ENCODE measurements around the gene CMC2.

The CMC2 gene

GRCh38 chr16:81001330-81001729, 5.4 kb downstream of the CMC2 start:
- no peak for DNase-seq

- no peak for DNase-seq
Measured at GRCh38 chr16:81000873-81001272, 5.8 kb downstream of the CMC2 start.

- no peak for DNase-seq
Measured at GRCh38 chr16:80997964-80998620, 8.6 kb downstream of the CMC2 start.

GRCh38 chr16:80997139-80997798, 9.4 kb downstream of the CMC2 start:
- DNase-seq: no peak

GRCh38 chr16:80996688-80997138, 10.0 kb downstream of the CMC2 start:
- no peak for DNase-seq

GRCh38 chr16:80994451-80994850, 12.2 kb downstream of the CMC2 start:
- no peak for DNase-seq

GRCh38 chr16:80993834-80994233, 12.9 kb downstream of the CMC2 start:
- no peak for DNase-seq

GRCh38 chr16:80993307-80993706, 13.4 kb downstream of the CMC2 start:
- no peak for DNase-seq

GRCh38 chr16:80992676-80993293, 13.9 kb downstream of the CMC2 start:
- DNase-seq: no peak

- no peak for DNase-seq
Measured at GRCh38 chr16:80991792-80992430, 14.8 kb downstream of the CMC2 start.

GRCh38 chr16:80990978-80991377, 15.7 kb downstream of the CMC2 start:
- DNase-seq: no peak

GRCh38 chr16:80990577-80990976, 16.1 kb downstream of the CMC2 start:
- DNase-seq: no peak

GRCh38 chr16:80989801-80990200, 16.9 kb downstream of the CMC2 start:
- no peak for DNase-seq

- no peak for DNase-seq
Measured at GRCh38 chr16:80988756-80989155, 17.9 kb downstream of the CMC2 start.

- DNase-seq: no peak
Measured at GRCh38 chr16:80986557-80986956, 20.1 kb downstream of the CMC2 start.

- DNase-seq: no peak
Measured at GRCh38 chr16:80985611-80986010, 21.1 kb downstream of the CMC2 start.

GRCh38 chr16:80984124-80984892, 22.4 kb downstream of the CMC2 start:
- peak; percentile 1 for DNase-seq

- no peak for DNase-seq
Measured at GRCh38 chr16:80982646-80983045, 24.0 kb downstream of the CMC2 start.

GRCh38 chr16:80981103-80981502, 25.6 kb downstream of the CMC2 start:
- DNase-seq: no peak

- no peak for DNase-seq
Measured at GRCh38 chr16:80976946-80977345, 29.7 kb downstream of the CMC2 start.

GRCh38 chr16:80974649-80975376, 31.9 kb downstream of the CMC2 start:
- DNase-seq: no peak

GRCh38 chr16:80973991-80974390, 32.7 kb downstream of the CMC2 start:
- no peak for DNase-seq

All from NCI-H1105 treated with DMSO at 0.1 percent for 48 hours (cell line).